Endothelial cell of umbilical vein (primary cell): ENCODE data around the gene TTYH3. TPM values are rescaled to one million over a fixed set of nuclear protein-coding genes. Genes with fewer than 3 reads are reported as not detected.

Experiments used
- BruUV-seq: library from RNA; stranded (reverse); fragments of 400-500 nt; replicated peaks from 2 replicates; lab custom pipeline; 2021; lab: Mats Ljungman, UMichigan
- CTCF ChIA-PET: fragments of 300-600, 350-600 bp; sonication (Branson Sonifier 250); formaldehyde crosslinking; loops from one replicate; lab custom pipeline; 2021; ENCODE audit warnings: antibody characterized with exemption, inconsistent platforms; lab: Charles Lee
- POLR2A ChIA-PET: fragments of 300-600, 350-600 bp; sonication (Branson Sonifier 250); formaldehyde crosslinking; loops from one replicate; lab custom pipeline; 2021; ENCODE audit warnings: antibody characterized with exemption, inconsistent platforms; lab: Charles Lee
- DNase-seq: peaks from one replicate; pipeline ENCODE4 v3.0.0-alpha.2; 2011; ENCODE audit warnings: low read depth, low spot score
- FAIRE-seq: peaks from 2 replicates; lab custom pipeline; 2011; peaks lifted over from hg19 to GRCh38; lab: Jason Lieb, UNC
- H2AFZ ChIP-seq: 2 replicates; pipeline ENCODE4 v1.6.0; 2012; ENCODE audit warnings: low read depth, low read length, control low read depth, inconsistent platforms
- H3K27ac ChIP-seq: 2 replicates; pipeline ENCODE4 v1.5.1; 2011; ENCODE audit warnings: low read depth, mild to moderate bottlenecking, control low read depth, low read length, moderate library complexity; ENCODE audit not compliant: insufficient read depth
- H3K27me3 ChIP-seq, 2 experiments: 2 replicates each; pipeline versions ENCODE4 v1.6.0 to v1.6.1; 2011; ENCODE audit warnings: low read length in 2 of 2, mixed read lengths in 1 of 2; ENCODE audit not compliant: control insufficient read depth in 2 of 2, insufficient read depth in 2 of 2
- H3K36me3 ChIP-seq, 2 experiments: 2 replicates in 1 of 2; 3 replicates in 1 of 2; pipeline ENCODE4 v1.5.1; 2011; ENCODE audit warnings: low read length in 2 of 2, mild to moderate bottlenecking in 1 of 2, moderate library complexity in 1 of 2; ENCODE audit not compliant: control insufficient read depth in 2 of 2, insufficient read depth in 2 of 2; ENCODE audit errors: extremely low read depth in 1 of 2
- H3K4me1 ChIP-seq: 3 replicates; pipeline ENCODE4 v1.5.1; 2011; ENCODE audit warnings: mild to moderate bottlenecking, low read length; ENCODE audit not compliant: control insufficient read depth, insufficient read depth; ENCODE audit errors: extremely low read depth
- H3K4me2 ChIP-seq: 2 replicates; pipeline ENCODE4 v1.6.1; 2011; ENCODE audit warnings: low read length, control low read depth, mixed read lengths; ENCODE audit not compliant: insufficient read depth
- H3K4me3 ChIP-seq, 3 experiments: fragments of 200-600 bp in 1 of 3; sonication (generic), shearing (Covaris generic) in 1 of 3; replicated peaks in 1 of 3; 2 replicates each; pipeline ENCODE4 v1.5.1; 2011 to 2016; ENCODE audit warnings: control low read depth in 3 of 3, low read length in 3 of 3, mild to moderate bottlenecking in 2 of 3, inconsistent platforms in 1 of 3, low read depth in 1 of 3, moderate library complexity in 1 of 3; ENCODE audit not compliant: insufficient read depth in 1 of 3
- H3K79me2 ChIP-seq: 2 replicates; pipeline ENCODE4 v1.6.0; 2012; ENCODE audit warnings: low read length, inconsistent platforms; ENCODE audit not compliant: control insufficient read depth, insufficient read depth
- H3K9ac ChIP-seq: replicated peaks from 2 replicates; pipeline ENCODE3; 2011; ENCODE audit warnings: low read length, control low read depth; ENCODE audit not compliant: insufficient read depth; ENCODE audit errors: extremely low read depth
- H3K9me1 ChIP-seq: replicated peaks from 3 replicates; pipeline ENCODE4 v1.6.0; 2011; ENCODE audit warnings: mild to moderate bottlenecking, low read length; ENCODE audit not compliant: control insufficient read depth, insufficient read depth; ENCODE audit errors: extremely low read depth
- H3K9me3 ChIP-seq: replicated peaks from 2 replicates; pipeline ENCODE4 v1.5.1; 2012; ENCODE audit warnings: low read length, inconsistent platforms; ENCODE audit not compliant: control insufficient read depth, insufficient read depth
- H4K20me1 ChIP-seq: replicated peaks from 2 replicates; pipeline ENCODE3; 2011; ENCODE audit warnings: mild to moderate bottlenecking, low read length; ENCODE audit not compliant: control insufficient read depth, insufficient read depth; ENCODE audit errors: extremely low read depth
- CTCF ChIP-seq, 2 donors: IDR thresholded peaks; 1 replicate in 1 of 2; 2 replicates in 1 of 2; pipeline ENCODE4 v1.5.1; 2011; ENCODE audit warnings: low read length in 2 of 2, mild to moderate bottlenecking in 2 of 2, moderate library complexity in 2 of 2, control low read depth in 1 of 2, inconsistent platforms in 1 of 2, low read depth in 1 of 2; ENCODE audit not compliant: insufficient read depth in 1 of 2; ENCODE audit errors: extremely low read depth in 1 of 2
- EZH2 ChIP-seq: IDR thresholded peaks from 2 replicates; pipeline ENCODE4 v1.6.1; 2012; ENCODE audit warnings: borderline replicate concordance, low read depth, mild to moderate bottlenecking, moderate library complexity, low read length, inconsistent platforms; ENCODE audit not compliant: severe bottlenecking
- FOS ChIP-seq: IDR thresholded peaks from 2 replicates; pipeline ENCODE4 v1.6.1; 2011; ENCODE audit warnings: mild to moderate bottlenecking, low read length, moderate library complexity, borderline replicate concordance; ENCODE audit not compliant: insufficient read depth
- GATA2 ChIP-seq: IDR thresholded peaks from 2 replicates; pipeline ENCODE4 v1.7.0; 2011; ENCODE audit warnings: low read depth, mild to moderate bottlenecking, moderate library complexity, mixed read lengths, low read length; ENCODE audit not compliant: insufficient read length, insufficient read depth
- JUN ChIP-seq: IDR thresholded peaks from 2 replicates; pipeline ENCODE4 v1.6.1; 2011; ENCODE audit warnings: borderline replicate concordance, low read depth; ENCODE audit not compliant: insufficient read length, insufficient read depth
- MAX ChIP-seq: IDR thresholded peaks from 2 replicates; pipeline ENCODE4 v1.6.1; 2011; ENCODE audit not compliant: insufficient read depth, insufficient read length
- MYC ChIP-seq: IDR thresholded peaks from one replicate; pipeline ENCODE4 v1.6.1; 2011; ENCODE audit warnings: mild to moderate bottlenecking, low read depth, low read length
- POLR2A ChIP-seq: IDR thresholded peaks from 2 replicates; pipeline ENCODE4 v1.6.1; 2012; ENCODE audit warnings: low read depth, mild to moderate bottlenecking, control low read depth, low read length
- POLR2AphosphoS5 ChIP-seq: IDR thresholded peaks from 2 replicates; pipeline ENCODE4 v1.6.1; 2012; ENCODE audit warnings: low read depth, mild to moderate bottlenecking, control low read depth, low read length, moderate library complexity; ENCODE audit not compliant: insufficient read depth
- dilution Hi-C: fragments of 300-500 bp; cut with MboI; formaldehyde crosslinking; loops from one replicate; pipeline ENCODE4 v1.15.0; 2019; ENCODE audit warnings: low sequenced_read_pairs; ENCODE audit not compliant: extremely low pct_ligation_motif_present
- intact Hi-C: fragments of 100-400 bp; cut with micrococcal nuclease; formaldehyde crosslinking; loops from one replicate; pipeline ENCODE4 v1.10.0; 2022
- polyA plus RNA-seq, 4 experiments: library from polyadenylated mRNA; depleted of rRNA in 3 of 4; stranded (reverse) in 3 of 4; unstranded in 1 of 4; fragments of >200 nt; gene quantifications; 2 replicates each; pipeline versions ENCODE4 v1.2.1 to v1.2.3, GENCODE V29; 2011 to 2012; ENCODE audit warnings: missing spikeins in 1 of 4
- total RNA-seq: library from RNA; stranded (reverse); gene quantifications from 2 replicates; pipeline ENCODE4 v1.2.3, GENCODE V29; 2021

TTYH3 gene
- total and polyA plus RNA-seq, 2 donors (not counting 3 experiments of a cell fraction or from before 2014, with no cell fraction given): 143 to 280 TPM

GRCh38 chr7:2601907-2602306, 29.9 kb upstream of the TTYH3 start:
- Histone ChIP-seq H3K9ac (no peak overlapping the region), H3K27me3 (no peaks in the 10 kb centered on the region), H3K36me3 (peaks cover 0 to 7% of the 10 kb centered on the region in 2 experiments), H3K4me2 (no peak overlapping the region), H4K20me1 (no peaks in the 10 kb centered on the region), H3K27ac (no peak overlapping the region), H3K4me1 (peaks cover 3% of the 10 kb centered on the region), H3K9me3 (no peaks in the 10 kb centered on the region), H2AFZ (no peak overlapping the region), H3K9me1 (no peaks in the 10 kb centered on the region), H3K79me2 (no peaks in the 10 kb centered on the region), H3K4me3 (no peak overlapping the region)
- BruUV-seq: no TSS peak
- no peak for FAIRE-seq
- ChIA-PET CTCF (interaction anchor here (1.2 to 1.5 kb wide), 2 partner anchors 79 to 124 kb away, joined by 3 read pairs; no protein-coding TSS in a partner anchor), POLR2A (no interaction called here)
- no peak for DNase-seq
- dilution Hi-C loops: no loop called here
- no peak for TF ChIP-seq GATA2
- TF ChIP-seq EZH2: no peak
- no peak for TF ChIP-seq MAX
- no peak for TF ChIP-seq POLR2AphosphoS5
- TF ChIP-seq POLR2A: no peak
- TF ChIP-seq FOS: no peak
- no peak for TF ChIP-seq JUN
- TF ChIP-seq CTCF (IDR thresholded peaks at IDR 0.05; ENCODE audit: extremely low read depth in 1 of 2, insufficient read depth in 1 of 2, low read depth in 1 of 2, low read length in 2 of 2): no peak
- no peak for TF ChIP-seq MYC
- intact Hi-C loops: no loop called here
